ENCODE data around the gene SPATA1.

The SPATA1 gene

DNA sequence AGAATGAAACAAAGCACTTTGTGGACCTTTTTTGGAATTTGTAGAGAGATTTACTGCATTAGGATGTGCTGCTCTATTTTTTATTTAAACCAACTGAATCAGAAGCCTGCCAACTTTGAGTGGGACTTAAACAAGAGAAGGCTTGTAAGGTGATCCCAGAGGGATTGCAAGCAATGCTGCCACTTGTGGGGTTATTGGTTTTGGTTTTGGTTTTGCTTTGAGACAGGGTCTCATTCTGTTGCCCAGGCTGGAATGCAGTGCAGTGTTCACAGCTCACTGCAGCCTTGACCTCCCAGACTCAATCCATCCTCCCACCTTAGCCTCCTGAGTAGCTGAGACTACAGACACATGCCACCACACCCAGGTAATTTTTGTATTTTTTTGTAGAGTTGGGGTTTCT lies 32.4 kb downstream of the SPATA1 start:
- H4K20me1 ChIP-seq (ENCODE audit: insufficient read depth, low read length, poor library complexity, severe bottlenecking) = no peaks in the 10 kb centered on the region

DNA sequence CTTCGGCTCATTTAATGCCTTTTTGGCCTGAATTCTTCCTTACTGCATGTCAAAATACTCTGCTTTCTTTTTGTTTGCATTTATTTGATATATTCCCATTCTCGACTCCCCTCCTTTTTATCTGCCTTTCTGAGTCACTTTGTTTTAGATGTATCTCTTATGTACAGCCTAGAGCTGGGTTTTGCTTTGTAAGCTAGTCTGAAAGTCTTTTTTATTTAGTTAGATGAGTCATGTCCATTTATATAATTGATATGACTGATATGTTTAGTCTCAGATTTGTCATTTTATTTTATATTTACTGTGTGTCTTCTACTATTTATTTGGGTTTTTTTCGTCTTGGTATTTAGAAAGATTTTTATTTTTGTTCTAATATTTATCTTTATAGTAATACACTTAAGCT lies 33.8 kb downstream of the SPATA1 start:
- no peaks in the 10 kb centered on the region for H3K9me3 ChIP-seq (ENCODE audit: insufficient read depth, low read depth, low read length)
- H3K9ac ChIP-seq (ENCODE audit: low read depth, low read length, poor library complexity, severe bottlenecking) = no peak overlapping the region
- H4K20me1 ChIP-seq (ENCODE audit: insufficient read depth, low read length, poor library complexity, severe bottlenecking) = no peaks in the 10 kb centered on the region
- no peak overlapping the region for H3K4me2 ChIP-seq (ENCODE audit: low read depth, low read length, poor library complexity, severe bottlenecking)
- H3K36me3 ChIP-seq (ENCODE audit: insufficient read depth, low read length) = no peaks in the 10 kb centered on the region
- H2AFZ ChIP-seq (ENCODE audit: low read length) = no peak overlapping the region
- TF ChIP-seq, protein P1, sequence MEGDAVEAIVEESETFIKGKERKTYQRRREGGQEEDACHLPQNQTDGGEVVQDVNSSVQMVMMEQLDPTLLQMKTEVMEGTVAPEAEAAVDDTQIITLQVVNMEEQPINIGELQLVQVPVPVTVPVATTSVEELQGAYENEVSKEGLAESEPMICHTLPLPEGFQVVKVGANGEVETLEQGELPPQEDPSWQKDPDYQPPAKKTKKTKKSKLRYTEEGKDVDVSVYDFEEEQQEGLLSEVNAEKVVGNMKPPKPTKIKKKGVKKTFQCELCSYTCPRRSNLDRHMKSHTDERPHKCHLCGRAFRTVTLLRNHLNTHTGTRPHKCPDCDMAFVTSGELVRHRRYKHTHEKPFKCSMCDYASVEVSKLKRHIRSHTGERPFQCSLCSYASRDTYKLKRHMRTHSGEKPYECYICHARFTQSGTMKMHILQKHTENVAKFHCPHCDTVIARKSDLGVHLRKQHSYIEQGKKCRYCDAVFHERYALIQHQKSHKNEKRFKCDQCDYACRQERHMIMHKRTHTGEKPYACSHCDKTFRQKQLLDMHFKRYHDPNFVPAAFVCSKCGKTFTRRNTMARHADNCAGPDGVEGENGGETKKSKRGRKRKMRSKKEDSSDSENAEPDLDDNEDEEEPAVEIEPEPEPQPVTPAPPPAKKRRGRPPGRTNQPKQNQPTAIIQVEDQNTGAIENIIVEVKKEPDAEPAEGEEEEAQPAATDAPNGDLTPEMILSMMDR (conservative IDR thresholded peaks at IDR 0.05; ENCODE audit: low read length) = no peak
- TF ChIP-seq EZH2phosphoT487 (IDR thresholded peaks at IDR 0.05; ENCODE audit: borderline replicate concordance) = no peak
- H3K27me3 ChIP-seq (ENCODE audit: insufficient read depth, low read length, poor library complexity, severe bottlenecking) = no peaks in the 10 kb centered on the region
- no peak overlapping the region for H3K4me3 ChIP-seq (ENCODE audit: low read length, poor library complexity, severe bottlenecking)
- H3K9me2 ChIP-seq (replicated peaks; ENCODE audit: low read depth, low read length) = no peaks in the 10 kb centered on the region
- H3K4me1 ChIP-seq (ENCODE audit: insufficient read depth, low read length, poor library complexity, severe bottlenecking) = no peaks in the 10 kb centered on the region
- H3K79me2 ChIP-seq (ENCODE audit: insufficient read depth, low read length) = no peaks in the 10 kb centered on the region
- no peaks in the 10 kb centered on the region for H3F3A ChIP-seq (ENCODE audit: low read depth)

More for the DNA sequence above, 32.4 kb downstream of the SPATA1 start:
- Histone ChIP-seq H3K4me2 (ENCODE audit: low read depth, low read length, poor library complexity, severe bottlenecking) (no peak overlapping the region), H3K9ac (ENCODE audit: low read depth, low read length, poor library complexity, severe bottlenecking) (no peak overlapping the region), H2AFZ (ENCODE audit: low read length) (no peak overlapping the region), H3K36me3 (ENCODE audit: insufficient read depth, low read length) (no peaks in the 10 kb centered on the region), H3K4me1 (ENCODE audit: insufficient read depth, low read length, poor library complexity, severe bottlenecking) (no peaks in the 10 kb centered on the region), H3K79me2 (ENCODE audit: insufficient read depth, low read length) (no peaks in the 10 kb centered on the region), H3K9me2 (replicated peaks; ENCODE audit: low read depth, low read length) (no peaks in the 10 kb centered on the region), H3K9me3 (ENCODE audit: insufficient read depth, low read depth, low read length) (no peaks in the 10 kb centered on the region), H3K27me3 (ENCODE audit: insufficient read depth, low read length, poor library complexity, severe bottlenecking) (no peaks in the 10 kb centered on the region), H3K4me3 (ENCODE audit: low read length, poor library complexity, severe bottlenecking) (no peak overlapping the region), H3F3A (ENCODE audit: low read depth) (no peaks in the 10 kb centered on the region)
- TF ChIP-seq EZH2phosphoT487 (IDR thresholded peaks at IDR 0.05; ENCODE audit: borderline replicate concordance) = no peak
- TF ChIP-seq, protein P1 (conservative IDR thresholded peaks at IDR 0.05; ENCODE audit: low read length) = no peak

DNA sequence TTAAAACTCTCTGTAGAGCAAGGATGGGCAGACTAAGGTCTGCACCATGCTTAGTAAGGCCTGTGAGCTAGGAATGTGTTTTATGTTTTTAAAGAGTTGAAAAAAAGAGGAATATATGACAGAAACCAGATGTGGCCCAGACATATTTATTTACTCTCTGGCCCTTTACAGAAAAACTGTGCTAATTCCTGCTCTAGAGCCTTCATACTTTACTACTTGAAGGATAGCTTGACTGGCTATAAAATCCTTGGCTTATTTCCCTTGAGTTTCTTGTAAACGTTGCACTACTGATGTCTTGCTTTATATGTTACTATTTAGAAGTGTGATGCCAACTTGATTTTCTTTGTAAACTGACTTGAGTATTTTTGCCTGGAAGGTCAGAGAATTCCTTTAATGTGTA lies 34.6 kb downstream of the SPATA1 start:
- Histone ChIP-seq H4K20me1 (ENCODE audit: insufficient read depth, low read length, poor library complexity, severe bottlenecking) (no peaks in the 10 kb centered on the region), H3K9ac (ENCODE audit: low read depth, low read length, poor library complexity, severe bottlenecking) (no peak overlapping the region), H3K9me2 (replicated peaks; ENCODE audit: low read depth, low read length) (no peaks in the 10 kb centered on the region), H3K4me1 (ENCODE audit: insufficient read depth, low read length, poor library complexity, severe bottlenecking) (no peaks in the 10 kb centered on the region), H3K79me2 (ENCODE audit: insufficient read depth, low read length) (no peaks in the 10 kb centered on the region), H3F3A (ENCODE audit: low read depth) (no peaks in the 10 kb centered on the region), H3K4me2 (ENCODE audit: low read depth, low read length, poor library complexity, severe bottlenecking) (no peak overlapping the region), H3K9me3 (ENCODE audit: insufficient read depth, low read depth, low read length) (no peaks in the 10 kb centered on the region), H2AFZ (ENCODE audit: low read length) (no peak overlapping the region), H3K4me3 (ENCODE audit: low read length, poor library complexity, severe bottlenecking) (no peak overlapping the region), H3K27me3 (ENCODE audit: insufficient read depth, low read length, poor library complexity, severe bottlenecking) (no peaks in the 10 kb centered on the region), H3K36me3 (ENCODE audit: insufficient read depth, low read length) (no peaks in the 10 kb centered on the region)
- no peak for TF ChIP-seq EZH2phosphoT487 (IDR thresholded peaks at IDR 0.05; ENCODE audit: borderline replicate concordance)
- TF ChIP-seq, protein P1 (conservative IDR thresholded peaks at IDR 0.05; ENCODE audit: low read length) = no peak

Measured in Loucy (cell line).